ENCODE data around the gene FBXO40. TPM values are rescaled to one million over a fixed set of nuclear protein-coding genes. Genes with fewer than 3 reads are reported as not detected.

Gene FBXO40
- total and polyA plus RNA-seq, 2 of the 8 experiments (the other 6 are each of a cell fraction or from before 2014, with no cell fraction given) = 0.03 TPM; not detected in 1

- no peak overlapping the region for H3K56ac ChIP-seq (replicated peaks; ENCODE audit: insufficient read length, low read depth, low read length)
- H3K4ac ChIP-seq (replicated peaks; ENCODE audit: insufficient read length, low read depth, low read length) = no peak overlapping the region
- H4K5ac ChIP-seq (ENCODE audit: insufficient read length, low read depth, low read length) = no peak overlapping the region
- no peak overlapping the region for H3K4me3 ChIP-seq (ENCODE audit: extremely low read depth in 1 of 4, insufficient read depth in 2 of 4, low read depth in 3 of 4, low read length in 4 of 4)
- ChIA-PET POLR2A (ENCODE audit: partially characterized antibody) (interaction anchor here (0.8 to 1.3 kb wide), 3 partner anchors 18 to 37 kb away, joined by 3 read pairs; no protein-coding TSS in a partner anchor), CTCF (ENCODE audit: partially characterized antibody) (no interaction called here)
- no peak overlapping the region for H4K91ac ChIP-seq (replicated peaks; ENCODE audit: insufficient read length, low read length)
- H3K23me2 ChIP-seq (ENCODE audit: low read depth, low read length) = no peaks in the 10 kb centered on the region
- H2AK5ac ChIP-seq (ENCODE audit: low read depth, low read length) = no peak overlapping the region; the same call in 1 of the 2 replicates
- H3K14ac ChIP-seq (ENCODE audit: insufficient read length) = no peak overlapping the region
- no peaks in the 10 kb centered on the region for H3K9me3 ChIP-seq (ENCODE audit: insufficient read depth in 2 of 2, low read depth in 1 of 2, low read length in 1 of 2)
- 0 out of 2 replicates have a peak overlapping the region, but pooled peaks have one; percentile 8 for H4K8ac ChIP-seq (ENCODE audit: extremely low read depth, insufficient read depth, low read length)
- FAIRE-seq (no peak), DNase-seq (ENCODE audit: low read depth in 1 of 2, low spot score in 2 of 2) (no peak)
- H3K9ac ChIP-seq (replicated peaks in 1 of 4; ENCODE audit: extremely low read depth in 1 of 4, low read depth in 3 of 4, low read length in 3 of 4) = no peak overlapping the region
- no peak overlapping the region for H3K4me2 ChIP-seq (ENCODE audit: insufficient read depth in 1 of 2, low read depth in 2 of 2, low read length in 2 of 2)
- no peaks in the 10 kb centered on the region for H4K20me1 ChIP-seq (replicated peaks in 1 of 2; ENCODE audit: control insufficient read depth in 1 of 2, insufficient read depth in 2 of 2, low read length in 2 of 2)
- peak overlapping the region; percentile 22; the same call in 1 of the 2 replicates for H2BK12ac ChIP-seq (ENCODE audit: low read depth, low read length)
- no peaks in the 10 kb centered on the region for H3K79me2 ChIP-seq (ENCODE audit: control insufficient read depth in 1 of 2, insufficient read depth in 2 of 2, low read length in 2 of 2)
- H3K18ac ChIP-seq (ENCODE audit: extremely low read depth, low read length) = peak overlapping the region; percentile 40
- 95% methylated on average over 2 of the region's 2 CpGs; no CpG with 5 or more reads in 1 of the 2 experiments for WGBS, 2 experiments (ENCODE audit: extremely low coverage in 1 of 2, insufficient coverage in 1 of 2, insufficient read length in 1 of 2, insufficient replicate concordance in 2 of 2, low coverage in 1 of 2, low lambda C conversion rate in 2 of 2, missing lambda C conversion rate in 1 of 2)
- no peaks in the 10 kb centered on the region for H3K27me3 ChIP-seq (replicated peaks in 1 of 4; ENCODE audit: control insufficient read depth in 3 of 4, extremely low read depth in 1 of 4, insufficient read depth in 3 of 4, low read length in 3 of 4)
- no peaks in the 10 kb centered on the region for H3K36me3 ChIP-seq (ENCODE audit: control insufficient read depth in 2 of 4, insufficient read depth in 4 of 4, low read length in 3 of 4)
- no peak overlapping the region for H3K27ac ChIP-seq (ENCODE audit: low read depth, low read length)
- no peak overlapping the region; the same call in 1 of the 2 replicates for H2BK5ac ChIP-seq (ENCODE audit: low read depth, low read length)
- H2AFZ ChIP-seq (ENCODE audit: low read length) = 0 out of 2 replicates have a peak overlapping the region, but pooled peaks have one; percentile 0
- peak overlapping the region; percentile 49; the same call in 1 of the 2 replicates for H2BK20ac ChIP-seq (ENCODE audit: low read length)
- no peaks in the 10 kb centered on the region for H3K79me1 ChIP-seq (ENCODE audit: low read depth, low read length)
- H3K23ac ChIP-seq (ENCODE audit: insufficient read length) = no peak overlapping the region
- H2BK15ac ChIP-seq (ENCODE audit: low read length) = no peak overlapping the region
- H2BK120ac ChIP-seq (replicated peaks; ENCODE audit: low read depth, low read length) = no peak overlapping the region
- H3K4me1 ChIP-seq (replicated peaks in 1 of 4; ENCODE audit: control insufficient read depth in 3 of 4, insufficient read depth in 4 of 4, low read length in 3 of 4) = peaks cover 6 to 15% (median 11%) of the 10 kb centered on the region in 4 experiments; a peak in 4 of 7 replicates
- TF ChIP-seq, protein P1, sequence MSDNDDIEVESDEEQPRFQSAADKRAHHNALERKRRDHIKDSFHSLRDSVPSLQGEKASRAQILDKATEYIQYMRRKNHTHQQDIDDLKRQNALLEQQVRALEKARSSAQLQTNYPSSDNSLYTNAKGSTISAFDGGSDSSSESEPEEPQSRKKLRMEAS (IDR thresholded peaks at IDR 0.05) = no peak
- TF ChIP-seq MAFK (IDR thresholded peaks at IDR 0.05; ENCODE audit: low read depth, low read length) (no peak), EZH2 (IDR thresholded peaks at IDR 0.05; ENCODE audit: low read depth, low read length, severe bottlenecking) (no peak), EGR1 (IDR thresholded peaks at IDR 0.05; ENCODE audit: borderline replicate concordance, low read depth, low read length) (no peak)
These were observed 5.4 kb downstream of the FBXO40 start for GRCh38 chr3:121598564-121598963.
